ENCODE results near the gene NAP1L4. TPM values are rescaled to one million over a fixed set of nuclear protein-coding genes. Genes with fewer than 3 reads are reported as not detected.

The NAP1L4 gene
- total and polyA plus RNA-seq, 2 of the 4 experiments (the other 2 are of a cell fraction): 71.5 to 80.7 TPM

- Histone ChIP-seq H3K9me1 (ENCODE audit: insufficient read depth, low read length) (peaks cover 10% of the 10 kb centered on the region), H3K27me3 (ENCODE audit: control insufficient read depth, insufficient read depth, low read length) (no peaks in the 10 kb centered on the region), H3K23ac (ENCODE audit: low read depth, low read length) (no peak overlapping the region), H3K56ac (ENCODE audit: extremely low read depth, insufficient read depth, low read length) (no peak overlapping the region), H4K91ac (ENCODE audit: insufficient read depth, low read depth, low read length) (no peak overlapping the region), H2AK5ac (ENCODE audit: low read depth, low read length) (no peak overlapping the region), H3K4me3 (ENCODE audit: insufficient read depth, low read depth, low read length) (no peak overlapping the region), H3K4ac (ENCODE audit: low read depth, low read length) (no peak overlapping the region), H3K9me3 (ENCODE audit: control insufficient read depth, insufficient read depth, low read length) (no peaks in the 10 kb centered on the region), H4K20me1 (ENCODE audit: insufficient read depth, low read length) (peaks cover 29% of the 10 kb centered on the region; the same call in 1 of the 2 replicates), H3K4me1 (ENCODE audit: control insufficient read depth, insufficient read depth, low read length) (peaks cover 6% of the 10 kb centered on the region), H3K9ac (ENCODE audit: low read depth, low read length) (no peak overlapping the region), H3K79me1 (ENCODE audit: low read depth in 1 of 2, low read length in 2 of 2) (peaks cover 8 to 63% of the 10 kb centered on the region in 2 experiments; a peak in 3 of 4 replicates), H2BK20ac (ENCODE audit: low read depth, low read length) (no peak overlapping the region), H3K18ac (ENCODE audit: low read depth, low read length) (no peak overlapping the region), H2AK9ac (replicated peaks; ENCODE audit: low read depth, low read length, poor library complexity) (peak overlapping the region; percentile 62), H3K4me2 (ENCODE audit: low read depth, low read length) (no peak overlapping the region), H2AFZ (replicated peaks; ENCODE audit: low read length, poor library complexity) (peak overlapping the region; percentile 36), H4K8ac (ENCODE audit: low read depth in 2 of 2, low read length in 2 of 2) (no peak overlapping the region), H2BK5ac (ENCODE audit: low read depth, low read length, poor library complexity, severe bottlenecking) (no peak overlapping the region), H3K14ac (replicated peaks; ENCODE audit: low read depth, low read length) (no peak overlapping the region), H3K27ac (ENCODE audit: insufficient read depth, low read length) (no peak overlapping the region), H2BK120ac (ENCODE audit: low read depth, low read length) (no peak overlapping the region), H4K5ac (ENCODE audit: low read depth, low read length) (no peak overlapping the region), H2BK15ac (ENCODE audit: low read depth, low read length) (no peak overlapping the region), H3K36me3 (ENCODE audit: control insufficient read depth, insufficient read depth, low read length) (peaks cover 66% of the 10 kb centered on the region)
- dilution Hi-C loops (cut with HindIII; ENCODE audit: low sequenced_read_pairs, unreplicated experiment): no loop called here
- ATAC-seq (ENCODE audit: low read depth): peak; percentile 48; the same call in 1 of the 2 replicates
- ChIA-PET POLR2A (ENCODE audit: unreplicated experiment) (no interaction called here), CTCF (interaction anchor here (1.1 to 1.2 kb wide), 2 partner anchors 89 to 91 kb away, joined by 3 read pairs; partner anchors contain the start of gene PHLDA2)
- WGBS, 2 experiments (ENCODE audit: extremely low coverage in 2 of 2, insufficient read length in 1 of 2): 86% methylated on average over 2 of the region's 4 CpGs; no CpG with 5 or more reads in 1 of the 2 experiments
- peak; percentile 16 for DNase-seq
- in situ Hi-C loops (cut with MboI; ENCODE audit: low sequenced_read_pairs): no loop called here
- intact Hi-C loops (cut with micrococcal nuclease): no loop called here
- no TSS peak for BruUV-seq (replicated peaks)
- TF ChIP-seq, protein P1, sequence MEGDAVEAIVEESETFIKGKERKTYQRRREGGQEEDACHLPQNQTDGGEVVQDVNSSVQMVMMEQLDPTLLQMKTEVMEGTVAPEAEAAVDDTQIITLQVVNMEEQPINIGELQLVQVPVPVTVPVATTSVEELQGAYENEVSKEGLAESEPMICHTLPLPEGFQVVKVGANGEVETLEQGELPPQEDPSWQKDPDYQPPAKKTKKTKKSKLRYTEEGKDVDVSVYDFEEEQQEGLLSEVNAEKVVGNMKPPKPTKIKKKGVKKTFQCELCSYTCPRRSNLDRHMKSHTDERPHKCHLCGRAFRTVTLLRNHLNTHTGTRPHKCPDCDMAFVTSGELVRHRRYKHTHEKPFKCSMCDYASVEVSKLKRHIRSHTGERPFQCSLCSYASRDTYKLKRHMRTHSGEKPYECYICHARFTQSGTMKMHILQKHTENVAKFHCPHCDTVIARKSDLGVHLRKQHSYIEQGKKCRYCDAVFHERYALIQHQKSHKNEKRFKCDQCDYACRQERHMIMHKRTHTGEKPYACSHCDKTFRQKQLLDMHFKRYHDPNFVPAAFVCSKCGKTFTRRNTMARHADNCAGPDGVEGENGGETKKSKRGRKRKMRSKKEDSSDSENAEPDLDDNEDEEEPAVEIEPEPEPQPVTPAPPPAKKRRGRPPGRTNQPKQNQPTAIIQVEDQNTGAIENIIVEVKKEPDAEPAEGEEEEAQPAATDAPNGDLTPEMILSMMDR (conservative IDR thresholded peaks at IDR 0.05; ENCODE audit: low read depth, low read length): peak; percentile 43
- TF ChIP-seq CEBPB (IDR thresholded peaks at IDR 0.05; ENCODE audit: low read depth, low read length): no peak
- TF ChIP-seq RAD21 (IDR thresholded peaks at IDR 0.05; ENCODE audit: low read length): peak; percentile 51
- TF ChIP-seq MAZ (IDR thresholded peaks at IDR 0.05; ENCODE audit: borderline replicate concordance, low read depth, low read length): no peak
- peak; percentile 36; the same call in 1 of the 2 replicates for TF ChIP-seq SMC3 (IDR thresholded peaks at IDR 0.05; ENCODE audit: low read depth, low read length)
Observed at GRCh38 chr11:3021125-3021524, 29.0 kb upstream of the NAP1L4 start.

All from IMR-90 (cell line).